Endometrial microvascular endothelial cells (primary cell): ENCODE results near the gene HS3ST6. TPM values are rescaled to one million over a fixed set of nuclear protein-coding genes. Genes with fewer than 3 reads are reported as not detected.
"Not testable (repeated sequence)": the region's sequence is repeated elsewhere in the genome, so short reads cannot be mapped to it uniquely, and the experiment has no call there.

Source experiments
- in situ Hi-C: cut with HindIII; loops from 2 replicates; pipeline ENCODE4 v1.10.0; 2017; ENCODE audit warnings: low sequenced_read_pairs, low pct_unique_long_range_greater_than_20kb; ENCODE audit errors: inconsistent ontology term
- total RNA-seq: library from RNA; depleted of rRNA; stranded (reverse); fragments of >200 nt; gene quantifications from one replicate; pipeline ENCODE4 v1.2.3, GENCODE V29; 2015; ENCODE audit errors: inconsistent ontology term

Gene HS3ST6
- total RNA-seq, 1 donor from 2014 or later, result not detected

DNA sequence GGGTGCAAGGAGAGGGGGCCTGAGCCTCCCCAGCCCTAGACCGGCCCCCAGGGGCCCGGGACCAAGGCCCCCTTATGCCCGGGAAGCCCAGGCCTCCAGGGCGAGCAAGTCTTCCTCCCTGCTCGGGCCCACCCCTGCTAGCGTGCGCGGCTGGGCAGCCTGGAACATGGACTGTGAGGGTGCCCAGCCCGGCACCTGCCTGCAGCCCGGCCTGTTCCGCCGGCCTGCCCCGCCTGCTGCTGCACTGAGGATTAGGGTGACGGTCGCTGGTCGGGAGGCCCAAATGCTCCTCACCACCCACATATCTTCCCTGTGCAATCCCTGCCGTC is 6.0 kb downstream of the HS3ST6 start:
- in situ Hi-C loops, result no loop called here

DNA sequence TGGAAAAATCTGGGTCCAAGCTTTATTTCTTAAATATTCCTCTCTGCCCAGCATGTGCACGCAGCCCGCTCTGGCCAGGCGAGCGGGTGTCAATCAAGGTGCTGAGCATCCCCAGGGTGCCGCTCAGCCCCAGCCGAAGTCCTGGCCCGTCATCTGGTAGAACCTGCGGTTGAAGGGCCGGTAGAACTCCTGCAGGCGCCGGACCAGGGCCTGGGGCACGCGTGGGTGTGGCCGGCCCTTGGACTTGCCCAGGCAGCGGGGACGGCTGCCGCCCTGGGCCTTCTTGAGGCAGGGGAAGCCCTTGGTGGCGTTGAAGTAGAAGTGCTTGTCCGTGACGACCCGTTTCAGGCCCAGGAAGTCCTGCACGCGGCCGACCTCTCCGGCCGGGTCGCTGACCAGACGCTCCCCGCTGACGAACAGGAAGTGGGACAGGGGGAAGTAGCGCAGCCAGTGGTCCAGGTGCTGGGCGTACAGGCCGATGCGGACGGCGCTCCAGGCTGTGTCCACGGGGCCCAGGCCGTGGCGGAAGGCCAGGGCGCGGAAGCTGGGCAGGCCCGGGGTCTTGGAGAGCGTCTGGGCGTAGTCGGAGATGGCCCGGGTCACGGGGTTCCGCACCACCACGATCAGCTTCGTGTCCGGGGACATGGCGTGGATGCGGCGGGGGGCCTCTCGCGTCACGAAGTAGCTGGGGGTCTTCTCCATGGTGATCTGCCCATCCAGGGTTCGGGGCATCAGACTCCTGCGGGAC is 6.6 kb downstream of the HS3ST6 start:
- in situ Hi-C loops, result no loop called here

DNA sequence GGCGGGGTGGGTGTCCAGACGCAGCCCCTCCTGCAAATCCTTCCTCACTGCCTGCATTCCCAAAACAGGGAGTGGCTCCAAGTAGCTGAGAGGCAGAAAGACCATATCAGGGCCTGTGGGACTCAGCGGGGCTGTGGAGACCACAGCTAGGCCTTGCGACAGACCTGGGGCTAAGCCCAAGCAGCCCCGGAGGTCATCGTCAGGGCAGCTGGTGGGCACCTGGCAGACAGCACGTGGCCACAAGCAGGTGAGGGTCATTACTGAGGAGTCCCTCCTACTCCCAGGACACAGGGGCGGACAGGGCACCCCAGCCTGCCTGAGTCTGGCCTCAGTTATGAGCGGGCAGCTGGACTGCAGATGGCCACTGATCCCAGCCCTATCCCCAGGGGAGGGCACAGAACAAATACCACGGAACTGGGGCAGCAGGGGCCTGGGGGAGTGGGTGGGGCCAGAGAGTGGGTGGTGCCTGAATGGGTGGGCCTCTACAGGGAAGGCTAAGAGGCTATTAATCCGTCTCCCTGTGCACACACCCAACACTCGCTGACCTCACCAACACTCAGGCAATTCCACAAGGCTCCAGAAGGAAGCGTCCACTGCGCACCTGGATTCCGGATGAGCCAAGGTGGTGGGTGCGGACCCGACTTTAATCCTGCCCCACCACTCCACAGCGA is 8.5 kb downstream of the HS3ST6 start:
- in situ Hi-C loops, result no loop called here

DNA sequence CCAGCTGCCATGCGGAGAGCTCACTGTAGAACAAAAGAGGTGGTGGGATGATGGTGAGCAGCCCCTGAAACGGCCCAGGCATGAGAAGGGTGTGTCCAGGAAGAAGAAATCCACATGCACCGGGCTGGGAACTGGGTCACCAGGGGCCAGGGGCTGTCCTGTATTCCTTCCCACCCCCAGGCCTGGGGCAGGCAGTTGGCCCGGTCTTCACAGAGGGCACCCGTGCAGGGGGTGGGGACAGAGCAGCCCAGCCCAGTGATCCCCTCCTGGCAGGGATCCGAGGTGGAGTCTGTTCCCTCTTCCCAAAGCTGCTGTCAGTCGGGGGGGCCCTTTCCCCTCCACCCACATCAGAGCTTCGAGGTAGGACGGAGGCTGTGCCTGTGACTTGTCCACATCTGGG is 9.2 kb downstream of the HS3ST6 start:
- in situ Hi-C loops, result no loop called here

DNA sequence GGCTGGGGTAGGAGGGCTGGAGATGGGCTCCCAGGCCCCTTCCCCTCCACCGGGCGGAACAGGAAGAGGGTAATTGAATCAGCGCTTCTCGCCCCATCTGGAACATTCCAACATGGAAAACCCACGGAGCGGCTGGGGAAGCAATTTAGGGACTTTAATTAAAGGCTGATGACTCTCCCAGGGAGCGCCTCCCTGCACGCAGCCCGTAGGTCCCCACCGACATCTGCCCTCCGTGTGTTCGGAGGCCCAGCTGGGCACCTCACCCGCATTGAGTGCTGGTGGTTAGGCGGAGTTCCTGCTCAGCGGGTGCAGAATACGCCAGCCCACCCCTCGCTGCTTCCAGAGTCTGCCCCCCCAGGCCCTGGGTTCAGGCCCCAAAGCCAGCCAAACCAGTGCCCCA is 10.0 kb downstream of the HS3ST6 start:
- in situ Hi-C loops, result no loop called here

DNA sequence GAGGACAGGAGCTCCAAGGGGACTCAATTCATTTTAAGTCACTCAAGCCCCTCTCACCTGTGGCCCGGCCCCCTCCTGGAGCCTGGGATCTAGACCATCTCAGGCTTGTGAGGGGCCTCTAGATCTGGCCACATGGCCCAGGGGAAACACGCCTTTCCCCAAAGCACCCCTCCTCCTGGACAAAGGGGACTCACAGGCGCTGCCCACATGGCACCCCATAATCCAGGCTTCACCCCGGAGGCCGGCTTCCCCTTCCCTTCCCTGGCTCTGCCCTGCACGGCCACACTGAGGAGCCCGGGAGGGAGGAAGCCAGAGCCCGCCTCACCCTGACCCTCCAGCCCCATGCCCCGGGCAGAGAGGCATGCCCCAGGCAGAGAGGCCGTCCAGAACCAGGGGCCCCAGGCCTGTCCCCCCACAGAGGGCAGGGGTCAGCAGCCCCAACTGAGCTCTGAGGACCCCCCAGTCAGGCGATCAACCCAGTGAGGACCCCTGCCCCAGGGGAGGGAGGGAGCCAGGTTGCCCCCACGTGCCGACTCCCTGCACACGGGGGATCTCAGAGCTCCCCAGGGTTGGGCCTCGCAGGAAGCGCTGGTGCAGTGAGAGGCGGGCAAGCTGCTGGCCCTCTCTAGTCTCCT is 10.9 kb downstream of the HS3ST6 start:
- in situ Hi-C loops, result no loop called here

DNA sequence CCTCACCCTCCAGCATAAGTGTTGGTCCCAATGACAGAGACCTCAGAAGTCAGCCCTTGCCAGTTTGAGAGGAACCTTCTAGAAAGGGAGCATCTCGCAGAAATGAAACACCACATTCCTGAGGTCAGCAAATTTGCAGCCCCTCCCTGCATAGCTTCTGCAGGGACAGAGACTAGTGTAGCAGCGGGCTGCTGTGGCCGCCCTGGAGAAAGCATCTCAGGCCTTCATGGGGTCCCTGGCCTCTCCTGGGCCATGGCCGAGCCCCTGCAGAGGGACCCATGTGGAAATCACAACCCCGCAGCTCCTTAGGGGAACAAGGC is 11.4 kb downstream of the HS3ST6 start:
- in situ Hi-C loops, result no loop called here

DNA sequence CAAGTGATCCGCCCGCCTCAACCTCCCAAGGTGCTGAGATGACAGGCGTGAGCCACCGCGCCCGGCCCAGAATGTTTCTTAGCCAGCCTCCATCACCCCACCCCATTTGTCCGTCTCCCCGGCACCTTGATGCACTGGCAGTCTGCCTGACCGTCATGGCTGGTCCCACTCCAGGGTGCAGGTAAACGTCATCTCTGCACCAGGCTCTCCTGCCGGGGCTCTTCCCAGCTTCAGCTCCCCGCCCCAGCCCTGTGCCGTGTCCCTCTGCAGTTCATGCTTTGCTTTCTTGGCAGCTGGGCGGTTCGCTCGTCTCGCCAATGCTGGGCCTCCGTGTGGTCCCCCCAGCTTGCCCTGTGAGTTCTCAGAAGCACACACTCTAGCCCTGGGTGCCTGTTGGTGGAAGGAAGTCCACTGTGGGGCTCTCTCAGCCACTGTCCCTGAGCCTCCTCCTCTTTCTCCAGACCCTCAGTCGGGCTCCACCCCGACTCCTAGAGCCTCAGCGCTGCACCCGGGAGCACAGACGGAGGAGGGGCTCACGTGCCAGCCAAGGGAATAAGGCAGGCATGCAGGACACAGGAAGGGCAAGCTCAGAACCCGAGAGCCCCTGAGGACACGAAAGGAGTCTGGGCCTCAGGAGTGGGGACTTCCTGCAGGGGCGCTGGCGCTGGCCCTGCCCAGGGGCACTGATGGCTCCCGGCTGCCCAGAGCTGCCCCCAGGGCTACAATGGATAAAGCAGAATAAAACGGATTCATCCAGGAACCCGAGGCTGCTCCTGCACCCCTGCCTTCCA is 12.0 kb downstream of the HS3ST6 start:
- in situ Hi-C loops, result no loop called here

DNA sequence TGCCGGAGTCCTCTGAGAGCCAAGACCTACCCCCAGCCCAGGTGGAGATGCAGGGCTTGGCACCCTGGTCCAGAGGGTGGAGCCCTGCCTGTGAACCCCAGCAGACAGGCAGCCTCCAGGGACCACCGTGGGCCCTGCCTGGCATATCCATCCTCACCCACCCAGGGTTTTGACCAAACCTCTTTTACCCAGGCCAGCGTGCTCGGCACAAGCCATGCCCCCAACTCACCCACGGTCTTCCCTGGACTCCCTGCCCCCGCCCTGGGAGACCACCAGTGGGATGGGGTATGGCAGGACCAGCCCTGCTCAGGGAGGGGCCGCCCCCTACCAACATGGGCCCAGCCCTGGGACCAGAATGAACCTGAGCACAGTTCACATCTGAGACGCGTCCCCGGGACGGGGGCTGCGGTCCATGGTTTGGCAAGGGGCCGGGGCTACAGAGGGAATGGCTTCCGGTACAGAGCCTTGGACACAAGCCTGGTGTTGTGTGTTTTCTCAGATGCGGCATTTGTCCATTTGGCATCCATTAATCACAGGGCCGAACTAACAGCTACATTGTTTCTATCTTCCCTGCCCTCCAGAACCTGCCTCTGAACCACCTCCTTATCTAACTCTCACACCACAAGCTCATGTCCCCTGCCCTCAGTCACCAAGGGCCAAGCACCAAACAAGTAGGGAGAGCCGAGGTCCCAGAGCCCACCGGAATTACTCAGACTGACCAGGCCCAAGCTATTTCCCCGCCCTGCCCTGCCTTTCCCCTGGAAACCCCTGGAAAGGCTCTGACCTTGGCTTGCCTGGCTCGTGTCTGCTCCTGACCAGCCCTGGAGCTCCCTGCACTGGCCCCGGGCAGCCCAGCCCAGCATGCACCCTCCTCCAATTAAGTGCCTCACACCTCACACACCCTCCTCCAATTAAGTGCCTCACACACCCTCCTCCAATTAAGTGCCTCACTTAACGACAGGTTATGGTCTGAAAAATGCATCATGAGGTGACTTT is 14.1 kb downstream of the HS3ST6 start:
- in situ Hi-C loops, result no loop called here

DNA sequence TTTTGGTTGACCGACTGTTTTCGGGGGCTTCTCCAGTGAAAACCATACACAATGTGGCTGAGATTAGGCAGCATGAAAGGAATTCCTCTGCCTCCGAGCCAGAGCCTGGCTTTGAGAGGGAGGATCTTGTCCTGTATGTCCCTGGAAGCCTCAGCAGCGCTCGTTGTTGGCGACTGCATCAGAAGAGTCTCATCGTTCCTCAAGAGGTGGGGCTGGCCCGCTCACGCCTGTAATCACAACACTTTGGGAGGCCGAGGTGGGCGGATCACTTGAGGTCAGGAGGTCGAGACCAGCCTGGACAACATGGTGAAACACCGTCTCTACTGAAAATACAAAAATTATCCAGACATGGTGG is 15.0 kb downstream of the HS3ST6 start:
- in situ Hi-C loops, result no loop called here

DNA sequence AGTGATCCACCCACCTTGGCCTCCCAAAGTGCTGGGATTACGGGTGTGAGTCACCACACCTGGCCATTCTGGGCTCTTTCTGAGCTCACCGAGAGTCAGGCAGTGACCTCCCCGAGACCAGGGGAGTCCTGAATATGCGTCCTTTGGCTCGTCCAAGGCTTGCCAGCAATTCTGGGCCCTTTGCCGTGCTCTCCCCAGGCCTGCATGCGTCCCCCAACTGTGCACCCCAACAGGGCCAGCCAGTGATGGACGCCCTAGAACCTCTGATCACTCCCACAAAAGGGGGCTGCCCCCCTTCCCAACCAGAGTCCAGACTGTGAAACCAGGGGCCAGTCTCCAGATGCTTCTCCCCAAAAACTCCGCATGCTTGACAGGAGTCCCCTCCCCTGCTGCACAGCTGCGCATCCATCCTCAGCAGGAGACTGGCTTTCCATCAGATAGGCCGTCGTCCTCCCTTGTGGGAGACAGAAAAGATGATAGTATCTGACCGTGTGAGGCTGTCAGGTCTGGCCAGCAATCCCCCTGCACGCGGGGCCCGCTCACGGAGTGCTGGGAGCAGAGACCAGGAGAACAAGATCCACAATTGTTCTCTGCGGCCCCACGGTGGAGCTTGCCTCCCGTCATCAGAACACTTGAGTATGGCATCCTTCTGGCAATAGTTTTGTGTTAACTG is 15.5 kb downstream of the HS3ST6 start:
- in situ Hi-C loops, result no loop called here

DNA sequence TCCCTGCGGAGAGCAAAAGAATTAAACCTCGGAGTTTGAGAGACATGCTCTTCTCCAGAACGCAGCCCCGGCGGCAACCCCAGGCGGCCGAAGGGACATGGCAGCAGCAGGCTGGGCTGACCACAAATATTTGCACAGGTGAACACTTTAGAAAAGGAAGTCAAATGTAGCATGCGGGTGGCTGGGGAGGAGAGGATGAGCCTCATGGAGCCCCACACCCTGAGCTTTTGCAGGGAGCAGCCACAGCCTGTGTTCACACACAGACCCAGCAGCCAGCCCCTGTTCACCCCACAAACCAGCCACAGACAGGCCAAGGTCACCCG is 17.8 kb downstream of the HS3ST6 start:
- in situ Hi-C loops, result no loop called here

DNA sequence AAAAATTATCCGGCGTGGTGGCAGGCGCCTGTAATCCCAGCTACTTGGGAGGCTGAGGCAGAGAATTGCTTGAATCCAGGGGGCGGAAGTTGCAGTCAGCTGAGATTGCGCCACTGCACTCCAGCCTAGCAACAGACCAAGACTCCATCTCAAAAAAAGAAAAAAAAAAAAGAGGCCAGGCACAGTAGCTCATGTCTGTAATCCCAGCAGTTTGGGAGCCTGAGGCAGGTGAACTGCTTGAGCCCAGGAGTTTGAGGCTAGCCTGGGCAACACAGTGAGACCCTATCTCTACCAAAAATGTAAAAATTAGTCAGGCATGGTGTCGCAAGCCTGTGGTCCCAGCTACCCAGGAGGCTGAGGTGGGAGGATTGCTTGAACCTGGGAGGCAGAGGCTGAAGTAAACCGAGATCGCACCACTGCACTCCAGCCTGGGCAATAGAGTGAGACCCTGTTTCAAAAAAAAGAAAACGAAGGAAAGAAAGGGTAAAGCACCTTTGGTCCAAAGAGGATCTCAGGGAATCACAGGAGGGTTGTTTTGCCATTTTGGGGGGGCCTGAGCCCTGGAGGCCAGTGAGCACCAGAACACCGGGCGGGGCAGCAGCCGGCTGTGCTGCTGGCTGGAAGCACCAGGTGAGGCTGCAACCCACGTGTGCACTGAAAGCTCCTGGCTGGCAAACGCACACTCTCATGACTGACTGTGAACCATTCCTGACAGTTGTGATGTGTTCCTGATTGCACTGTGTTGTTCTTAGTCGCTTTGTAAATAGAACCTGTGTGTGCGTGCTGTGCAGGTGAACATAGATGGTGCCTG is 18.4 kb downstream of the HS3ST6 start:
- in situ Hi-C loops, result no loop called here

DNA sequence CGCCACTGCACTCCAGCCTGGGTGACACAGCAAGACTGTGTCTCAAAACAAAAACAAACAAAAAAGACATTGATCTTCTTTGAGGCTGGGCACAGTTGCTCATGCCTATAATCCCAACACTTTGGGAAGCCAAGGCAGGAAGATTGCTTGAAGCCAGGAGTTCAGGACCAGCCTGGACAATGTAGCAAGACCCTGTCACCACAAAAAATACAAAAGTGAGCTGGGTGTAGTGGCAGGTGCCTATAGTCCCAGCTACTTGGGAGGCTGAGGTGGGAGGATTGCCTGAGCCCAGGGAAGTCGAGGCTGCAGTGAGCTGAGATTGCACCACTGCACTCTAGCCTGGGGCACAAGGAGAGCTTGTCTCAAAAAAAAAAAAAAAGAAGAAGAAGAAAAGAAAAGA is 20.5 kb downstream of the HS3ST6 start:
- in situ Hi-C loops, result not testable (repeated sequence)

DNA sequence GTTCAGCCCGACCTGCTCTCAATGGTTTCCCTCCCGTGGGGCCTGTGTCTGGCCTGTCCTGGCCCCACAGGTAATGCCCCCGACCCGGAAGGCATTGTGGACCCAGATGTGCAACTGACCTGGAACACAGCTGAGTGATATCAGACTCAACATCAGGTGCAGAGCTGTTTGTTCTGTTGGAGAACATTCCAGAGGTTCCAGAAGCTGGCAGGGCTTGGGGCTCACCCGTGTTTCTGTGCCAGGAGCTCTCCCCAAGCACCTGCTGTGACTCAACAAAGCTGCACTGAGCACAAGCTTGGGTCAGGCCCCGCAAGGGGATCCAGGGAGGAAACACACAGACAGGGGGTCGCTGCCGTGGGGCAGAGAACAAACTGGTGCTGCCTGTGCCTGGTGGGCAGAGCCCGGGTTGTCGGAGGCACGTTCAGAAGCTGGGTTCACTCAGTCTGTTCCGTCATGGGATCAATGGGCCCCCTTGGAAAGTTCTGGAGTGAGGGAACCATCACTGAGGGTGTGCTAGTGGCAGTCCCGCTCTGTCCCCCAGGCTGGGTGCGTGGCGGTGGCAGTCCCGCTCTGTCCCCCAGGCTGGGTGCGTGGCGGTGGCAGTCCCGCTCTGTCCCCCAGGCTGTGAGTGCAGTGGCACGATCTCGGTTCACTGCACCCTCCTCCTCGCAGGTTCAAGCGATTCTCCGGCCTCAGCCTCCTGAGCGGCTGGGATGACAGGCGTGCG is 22.1 kb downstream of the HS3ST6 start:
- in situ Hi-C loops, result no loop called here

DNA sequence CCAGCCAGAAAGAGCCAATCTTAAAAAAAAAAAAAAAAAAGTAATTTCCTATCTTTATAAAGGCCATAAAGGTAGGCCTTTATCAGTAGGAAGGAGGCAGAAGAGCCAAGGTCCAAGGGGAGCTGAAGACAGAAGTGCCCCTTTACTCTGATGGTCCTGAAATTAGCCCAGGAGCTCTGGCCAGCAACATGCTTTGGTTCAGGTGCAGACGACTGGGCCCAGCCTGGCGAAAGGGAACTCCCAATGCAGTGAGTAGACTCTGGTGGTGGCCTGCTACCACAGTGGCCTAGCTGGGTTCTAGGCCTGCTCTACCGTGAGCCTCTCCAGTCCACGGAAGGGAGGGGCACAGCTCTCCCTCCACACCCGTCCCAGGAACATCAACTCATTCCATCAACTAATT is 23.1 kb downstream of the HS3ST6 start:
- in situ Hi-C loops, result no loop called here

DNA sequence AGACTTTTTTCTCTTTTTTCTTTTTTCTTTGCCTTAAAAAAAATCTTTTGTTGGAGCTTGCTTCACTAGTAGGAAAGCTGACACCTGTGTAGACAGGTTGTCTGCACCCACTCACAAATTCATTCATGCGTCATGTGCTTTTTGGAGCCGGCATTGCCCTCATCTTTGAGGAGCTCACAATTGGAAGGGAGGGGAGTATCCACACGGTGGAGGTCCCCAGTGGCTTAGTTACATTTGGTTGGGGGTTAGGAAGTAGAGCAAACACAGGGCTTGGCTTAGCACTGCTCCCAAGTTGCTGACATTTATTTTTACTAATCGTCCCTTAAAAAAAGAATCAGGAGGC is 27.5 kb downstream of the HS3ST6 start:
- in situ Hi-C loops, result no loop called here
